NCI-H510A (cell line): Measurements from ENCODE around the gene HPS6.
A peak's percentile ranks its signal among the peaks of the same experiment; 100 is the strongest.
"Not testable (repeated sequence)": the region's sequence is repeated elsewhere in the genome, so short reads cannot be mapped to it uniquely, and the experiment has no call there.

ENCODE experiments used
- DNase-seq: peaks from one replicate; lab custom pipeline; 2025; lab: John Stamatoyannopoulos, UW

The HPS6 gene

GRCh38 chr10:102064868-102065560, at the start of gene HPS6:
Gene HPS6, plus strand, starts transcription at chr10:102065349. Its CDS starts 126 bp downstream, at chr10:102065475.
- peak; percentile 85 for DNase-seq

- DNase-seq: no peak
Observed at GRCh38 chr10:102016416-102016815, 48.7 kb upstream of the HPS6 start.

- no peak for DNase-seq
Observed at GRCh38 chr10:102017295-102017694, 47.9 kb upstream of the HPS6 start.

GRCh38 chr10:102020938-102021337, 44.2 kb upstream of the HPS6 start:
- no peak for DNase-seq

GRCh38 chr10:102024799-102025198, 40.4 kb upstream of the HPS6 start:
- DNase-seq: no peak

GRCh38 chr10:102027261-102027660, 37.9 kb upstream of the HPS6 start:
- no peak for DNase-seq

- DNase-seq: no peak
Observed at GRCh38 chr10:102033787-102034186, 31.4 kb upstream of the HPS6 start.

GRCh38 chr10:102035807-102036206, 29.3 kb upstream of the HPS6 start:
- not testable (repeated sequence) for DNase-seq

- no peak for DNase-seq
Observed at GRCh38 chr10:102038410-102038809, 26.7 kb upstream of the HPS6 start.

GRCh38 chr10:102040305-102041050, 24.7 kb upstream of the HPS6 start:
- DNase-seq: no peak

- no peak for DNase-seq
Observed at GRCh38 chr10:102045292-102045691, 19.9 kb upstream of the HPS6 start.

- DNase-seq: no peak
Observed at GRCh38 chr10:102046095-102046494, 19.1 kb upstream of the HPS6 start.

GRCh38 chr10:102054881-102055646, 10.1 kb upstream of the HPS6 start:
- DNase-seq: not testable (repeated sequence)

- peak; percentile 97 for DNase-seq
Observed at GRCh38 chr10:102055647-102056419, 9.3 kb upstream of the HPS6 start, which contains the start of gene ARMH3. Gene ARMH3, minus strand, starts transcription at chr10:102056173. Its CDS starts 16,059 bp downstream, at chr10:102040114.

GRCh38 chr10:102059987-102060386, 5.2 kb upstream of the HPS6 start:
- no peak for DNase-seq

GRCh38 chr10:102064503-102064867, 664 bp upstream of the HPS6 start:
- DNase-seq: no peak

- peak; percentile 19 for DNase-seq
Observed at GRCh38 chr10:102065561-102066398, 631 bp downstream of the HPS6 start.

- DNase-seq: peak; percentile 16
Observed at GRCh38 chr10:102066399-102067088, 1.4 kb downstream of the HPS6 start.

GRCh38 chr10:102067091-102067916, 2.2 kb downstream of the HPS6 start:
- no peak for DNase-seq
